A204.1 (cell line): ENCODE results near the gene AANAT.
"Not testable (repeated sequence)": the region's sequence is repeated elsewhere in the genome, so short reads cannot be mapped to it uniquely, and the experiment has no call there.

Experiments
- FAIRE-seq: peaks from 2 replicates; lab custom pipeline; 2012; peaks lifted over from hg19 to GRCh38; lab: Jason Lieb, UNC

AANAT gene

DNA sequence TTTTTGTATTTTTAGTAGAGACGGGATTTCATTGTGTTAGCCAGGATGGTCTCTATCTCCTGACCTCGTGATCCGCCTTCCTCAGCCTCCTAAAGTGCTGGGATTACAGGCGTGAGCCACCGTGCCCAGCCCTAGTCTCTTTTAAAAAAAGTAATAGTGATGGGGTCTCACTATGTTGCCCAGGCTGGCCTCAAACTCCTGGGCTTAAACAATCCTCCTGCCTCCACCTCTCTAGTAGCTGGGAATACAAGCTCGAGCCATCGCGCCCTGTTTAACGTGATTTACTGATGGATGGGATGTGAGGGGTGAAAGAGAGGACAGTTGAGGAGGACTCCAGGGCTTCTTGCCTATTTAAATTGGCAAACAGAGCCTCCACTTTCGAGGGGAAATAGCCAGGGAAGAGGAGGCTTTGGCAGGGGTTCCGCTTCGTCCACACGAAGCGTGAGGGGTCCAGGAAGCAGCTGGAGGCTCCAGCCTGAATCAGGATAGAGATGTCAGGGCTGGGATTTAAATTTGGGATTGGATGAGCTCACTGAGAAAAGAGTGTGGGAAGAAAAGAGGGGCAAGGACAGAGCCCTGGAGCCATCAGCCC lies 41.2 kb downstream of the AANAT start:
- not testable (repeated sequence) for FAIRE-seq

DNA sequence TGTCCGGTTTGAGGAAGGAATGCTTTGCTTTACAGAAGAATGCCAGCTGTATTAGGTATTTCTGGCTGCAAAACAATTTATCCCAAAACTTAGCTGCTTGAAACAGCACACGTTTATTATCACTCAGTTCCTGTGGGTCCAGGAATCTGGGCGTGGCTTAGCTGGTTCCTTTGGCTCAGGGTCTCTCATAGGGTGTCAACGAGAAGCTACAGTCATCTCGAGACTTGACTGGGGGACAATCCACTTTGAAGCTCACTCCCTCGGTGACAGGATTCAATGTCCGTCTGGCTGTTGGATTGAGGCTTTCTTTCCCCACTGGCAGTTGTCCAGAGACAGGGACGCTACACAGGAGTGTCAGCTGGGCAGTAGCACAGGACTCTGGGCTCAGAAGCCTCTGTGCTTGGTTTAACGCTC lies 43.4 kb downstream of the AANAT start:
- FAIRE-seq: no peak

DNA sequence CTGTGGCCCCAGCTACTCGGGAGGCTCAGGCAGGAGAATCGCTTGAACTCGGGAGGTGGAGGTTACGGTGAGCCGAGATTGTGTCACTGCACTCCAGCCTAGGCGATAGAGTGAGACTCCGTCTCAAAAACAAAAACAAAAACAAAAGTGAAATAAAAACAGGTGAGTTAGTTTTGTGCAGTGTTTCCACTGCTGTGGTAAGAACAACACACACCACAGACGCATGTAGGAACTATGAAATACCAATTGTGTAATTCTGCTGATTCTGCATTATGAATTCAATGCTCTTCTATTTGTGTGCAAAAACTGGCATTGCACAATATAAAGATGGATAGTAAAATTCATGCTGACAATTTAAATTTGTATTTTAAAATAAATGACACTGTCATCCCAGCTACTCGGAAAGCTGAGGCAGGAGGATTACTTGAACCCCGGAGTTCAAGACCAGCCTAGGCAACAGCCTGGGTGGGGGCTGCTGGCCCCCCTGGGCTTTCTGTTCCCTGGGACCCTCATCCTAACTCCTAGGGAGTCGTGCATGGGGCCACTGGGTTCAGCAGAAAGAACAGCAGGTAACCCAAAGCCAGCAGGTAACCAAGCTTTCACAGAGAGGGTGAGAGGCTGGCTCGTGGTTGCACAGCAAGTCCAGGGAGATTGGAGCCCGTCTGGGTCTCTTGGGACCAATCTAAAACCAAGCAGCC lies 44.4 kb downstream of the AANAT start:
- no peak for FAIRE-seq

DNA sequence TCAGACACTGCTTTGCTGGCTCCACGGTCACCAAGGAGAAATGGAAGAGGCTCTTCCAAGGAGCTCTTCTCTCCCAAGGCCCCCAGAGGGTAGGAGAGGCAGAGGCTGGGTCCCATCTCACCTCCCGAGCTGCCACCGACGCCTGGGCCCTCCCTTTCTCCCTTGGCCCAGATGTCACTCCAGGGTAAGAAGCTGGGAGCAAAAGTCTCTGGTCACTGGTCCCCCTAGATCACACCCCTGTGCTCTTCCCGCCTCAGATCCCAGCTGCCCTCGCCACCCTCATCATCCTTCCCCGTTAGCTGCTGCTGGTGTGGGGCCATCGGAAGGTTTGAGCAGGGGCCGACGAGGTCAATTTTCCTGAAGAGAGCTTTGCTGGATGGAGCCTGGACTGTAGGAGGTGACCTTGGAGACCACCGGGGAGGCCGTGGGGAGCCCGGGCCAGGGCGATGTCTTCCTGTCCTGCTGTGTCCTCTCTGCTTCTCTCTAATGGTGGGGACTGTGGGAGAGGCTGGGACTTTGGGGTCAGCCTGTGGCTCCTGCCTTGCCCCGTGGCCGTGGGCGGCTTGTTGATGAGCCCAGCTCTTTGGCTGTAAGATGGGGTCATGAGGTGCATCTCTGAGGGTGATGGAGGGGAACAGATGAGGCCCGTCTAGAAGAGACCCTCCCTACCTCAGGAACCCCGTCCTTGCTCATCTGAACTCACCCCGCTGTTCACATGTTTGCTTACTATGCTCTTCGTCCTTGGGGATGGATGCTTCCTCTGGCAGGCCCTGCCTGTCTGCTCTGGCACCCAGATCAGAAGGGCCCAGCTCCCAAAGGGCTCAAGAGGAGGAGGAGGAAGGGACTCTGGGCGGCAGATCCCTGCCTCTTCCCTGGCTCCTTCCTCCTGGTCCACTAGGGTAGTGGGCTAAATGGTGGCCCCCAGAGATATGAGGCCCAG lies 45.2 kb downstream of the AANAT start:
- no peak for FAIRE-seq

DNA sequence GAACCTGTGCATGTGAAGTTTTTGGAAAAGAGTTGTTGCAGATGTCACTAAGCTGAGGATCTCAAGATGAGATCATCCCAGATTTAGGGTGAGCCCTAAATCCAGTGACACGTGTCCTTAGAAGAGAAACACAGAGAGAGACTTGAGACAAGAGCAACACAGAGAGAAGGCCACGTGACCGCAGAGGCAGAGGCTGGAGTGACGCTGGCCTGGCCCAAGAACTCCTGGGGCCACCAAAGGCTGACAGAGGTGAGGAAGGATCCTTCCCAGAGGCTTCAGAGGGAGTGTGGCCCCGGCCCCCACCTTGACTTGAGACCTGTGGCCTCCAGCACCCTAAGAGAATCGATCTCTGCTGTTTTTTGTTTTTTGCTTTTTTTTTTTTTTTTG lies 45.9 kb downstream of the AANAT start:
- FAIRE-seq: no peak

DNA sequence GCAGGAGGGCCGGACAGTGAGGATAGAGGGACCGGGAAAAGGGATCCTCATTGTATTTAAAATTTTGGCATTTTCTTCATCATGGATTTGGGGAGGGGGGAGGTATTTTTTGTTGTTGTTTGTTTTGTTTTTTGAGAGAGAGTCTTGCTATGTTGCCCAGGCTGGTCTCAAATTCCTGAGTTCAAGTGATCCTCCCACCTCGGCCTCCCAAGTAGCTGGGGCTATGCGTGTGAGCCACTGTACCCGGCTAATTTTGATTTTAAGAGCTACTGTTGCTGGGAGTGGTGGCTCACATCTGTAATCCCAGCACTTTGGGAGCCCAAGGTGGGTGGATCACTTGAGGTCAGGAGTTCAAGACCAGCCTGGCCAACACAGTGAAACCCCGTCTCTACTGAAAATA lies 47.0 kb downstream of the AANAT start:
- FAIRE-seq: not testable (repeated sequence)

DNA sequence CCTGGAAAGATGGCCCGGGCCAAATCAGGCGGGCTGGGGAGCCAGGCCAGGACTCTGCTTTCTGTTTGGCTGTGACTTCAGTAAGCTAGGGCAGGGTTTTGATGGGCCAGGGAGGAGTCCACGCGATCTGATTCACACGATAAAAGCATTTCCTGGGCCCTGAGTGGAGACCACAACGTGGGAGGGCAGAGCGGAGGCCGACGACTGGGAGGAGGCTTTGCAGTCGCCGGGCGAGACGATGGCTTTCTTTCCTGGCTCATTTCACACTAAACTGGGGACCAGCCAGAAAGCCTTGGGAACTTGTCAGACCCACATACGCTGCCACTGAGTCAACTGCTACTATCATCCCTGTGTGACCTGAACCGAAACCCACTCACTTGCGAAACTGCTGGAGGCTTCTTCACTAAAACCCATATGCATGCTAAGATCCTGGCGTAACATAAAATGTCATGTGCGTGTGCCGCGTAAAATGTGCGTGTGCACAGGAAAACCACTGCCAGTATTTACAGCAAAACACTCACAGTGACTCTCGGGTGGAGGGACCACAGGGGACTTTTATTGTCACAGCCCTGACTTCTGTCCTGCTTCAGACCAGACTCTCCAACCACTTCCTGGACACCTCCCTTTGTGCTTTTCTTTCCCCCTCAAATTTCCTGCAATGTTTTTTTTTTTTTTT lies 48.0 kb downstream of the AANAT start:
- no peak for FAIRE-seq

DNA sequence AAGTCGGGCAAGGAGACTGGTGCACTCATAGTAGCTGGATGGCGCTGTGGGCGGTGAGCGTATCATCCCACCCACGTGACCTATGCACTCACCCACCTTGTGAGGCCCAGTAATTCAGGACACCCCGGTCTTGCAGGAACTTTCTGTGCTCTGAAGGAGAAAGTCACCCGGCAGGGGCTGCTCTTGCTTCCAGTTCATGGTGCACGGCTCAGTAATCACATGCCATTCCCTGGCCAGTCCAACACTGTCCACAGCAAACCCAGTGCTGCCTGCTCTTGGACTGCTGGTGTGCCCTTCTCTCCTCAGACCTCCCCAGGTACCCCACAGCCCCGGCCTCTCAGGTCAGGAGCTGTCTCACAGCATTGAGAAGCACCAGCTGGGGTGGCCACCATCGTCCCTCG lies 50.2 kb downstream of the AANAT start:
- FAIRE-seq: no peak

DNA sequence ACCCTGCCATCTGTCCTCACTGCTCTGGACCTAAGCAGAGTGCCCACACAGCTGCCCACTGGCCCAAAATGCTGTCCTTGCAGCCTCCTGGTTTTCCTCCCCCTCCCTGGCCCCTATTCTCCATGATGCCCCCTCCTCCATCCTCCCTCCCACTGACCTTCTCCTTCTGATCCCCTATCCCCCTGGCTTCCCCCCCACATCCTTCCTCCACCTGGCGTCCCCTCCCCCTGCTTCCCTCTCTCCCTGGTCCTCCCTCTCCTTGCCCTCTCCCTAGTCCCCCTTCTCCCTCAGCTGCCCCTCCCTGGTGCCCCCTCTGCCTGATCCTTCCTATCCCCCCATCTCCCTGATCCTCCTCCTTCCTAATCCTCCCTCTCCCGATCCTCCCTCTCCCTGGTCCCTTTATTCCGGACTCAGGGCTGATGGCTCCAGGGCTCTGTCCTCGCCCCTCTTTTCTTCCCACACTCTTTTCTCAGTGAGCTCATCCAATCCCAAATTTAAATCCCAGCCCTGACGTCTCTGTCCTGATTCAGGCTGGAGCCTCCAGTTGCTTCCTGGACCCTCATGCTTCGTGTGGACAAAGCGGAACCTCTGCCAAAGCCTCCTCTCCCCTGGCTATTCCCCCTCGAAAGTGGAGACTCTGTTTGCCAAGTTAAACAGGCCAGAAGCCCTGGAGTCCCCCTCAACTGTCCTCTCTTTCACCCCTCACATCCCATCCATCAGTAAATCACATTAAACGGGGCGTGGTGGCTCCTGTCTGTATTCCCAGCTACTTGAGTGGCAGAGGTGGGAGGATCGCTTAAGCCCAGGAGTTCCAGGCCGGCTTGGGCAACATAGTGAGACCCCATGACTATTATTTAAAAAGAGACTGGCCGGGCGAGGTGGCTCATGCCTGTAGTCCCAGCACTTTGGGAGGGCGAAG lies 51.9 kb downstream of the AANAT start:
- FAIRE-seq: no peak
